GM12874 (cell line): ENCODE results near the gene RASSF5.

Experiments
- CTCF ChIP-seq: IDR thresholded peaks from 2 replicates; pipeline ENCODE4 v1.5.1; 2011; ENCODE audit warnings: low read depth, mild to moderate bottlenecking, control low read depth, low read length, moderate library complexity; ENCODE audit not compliant: insufficient read depth

RASSF5 gene

GRCh38 chr1:206572835-206573234 lies 65.5 kb downstream of the RASSF5 start:
- no peak for TF ChIP-seq CTCF

GRCh38 chr1:206573319-206573718 lies 66.0 kb downstream of the RASSF5 start:
- TF ChIP-seq CTCF: no peak

GRCh38 chr1:206573762-206574161 lies 66.4 kb downstream of the RASSF5 start:
- no peak for TF ChIP-seq CTCF

GRCh38 chr1:206575165-206575893 lies 68.0 kb downstream of the RASSF5 start:
- no peak for TF ChIP-seq CTCF

GRCh38 chr1:206575894-206576737 lies 68.8 kb downstream of the RASSF5 start:
- TF ChIP-seq CTCF: no peak

- no peak for TF ChIP-seq CTCF
These were observed 70.3 kb downstream of the RASSF5 start for GRCh38 chr1:206577626-206578025.

- TF ChIP-seq CTCF: no peak
These were observed 71.0 kb downstream of the RASSF5 start for GRCh38 chr1:206578068-206578977.
